Neural cell (in vitro differentiated cells): ENCODE results near the gene SLC25A29. TPM values are rescaled to one million over a fixed set of nuclear protein-coding genes. Genes with fewer than 3 reads are reported as not detected.

Experiments used
- H2AFZ ChIP-seq: fragments of 200-600, 300-800 bp; sonication (generic), shearing (Covaris generic); 2 replicates; pipeline ENCODE4 v1.6.0; 2014; ENCODE audit warnings: low read depth, mild to moderate bottlenecking, antibody characterized with exemption, low read length, moderate library complexity
- H3F3A ChIP-seq: fragments of 200-600 bp; shearing (Covaris generic); 2 replicates; pipeline ENCODE4 v1.6.1; 2016; ENCODE audit warnings: mild to moderate bottlenecking, moderate library complexity, mixed read lengths, antibody characterized with exemption, low read length; ENCODE audit not compliant: insufficient read depth, poor library complexity, severe bottlenecking
- H3K27ac ChIP-seq: fragments of 200-600, 300-800 bp; sonication (generic), shearing (Covaris generic); 2 replicates; pipeline ENCODE4 v1.5.1; 2014; ENCODE audit warnings: mild to moderate bottlenecking, low read length, moderate library complexity
- H3K27me3 ChIP-seq: fragments of 300-800, 200-600 bp; sonication (generic), shearing (Covaris generic); 2 replicates; pipeline ENCODE4 v1.6.0; 2014; ENCODE audit warnings: mild to moderate bottlenecking, low read depth, low read length, moderate library complexity; ENCODE audit not compliant: insufficient read depth
- H3K36me3 ChIP-seq: fragments of 300-800, 200-600 bp; sonication (generic), shearing (Covaris generic); 2 replicates; pipeline ENCODE4 v1.5.1; 2014; ENCODE audit warnings: mild to moderate bottlenecking, antibody characterized with exemption, low read length, moderate library complexity; ENCODE audit not compliant: insufficient read depth
- H3K4me2 ChIP-seq: fragments of 300-800, 200-600 bp; sonication (generic), shearing (Covaris generic); 2 replicates; pipeline ENCODE4 v1.6.0; 2014; ENCODE audit warnings: mild to moderate bottlenecking, low read length
- H3K4me3 ChIP-seq: fragments of 300-800, 200-600 bp; sonication (generic), shearing (Covaris generic); 2 replicates; pipeline ENCODE4 v1.5.1; 2014; ENCODE audit warnings: mild to moderate bottlenecking, low read length, moderate library complexity
- H3K79me2 ChIP-seq: fragments of 200-600 bp; shearing (Covaris generic); replicated peaks from 2 replicates; pipeline ENCODE4 v1.6.0; 2014; ENCODE audit warnings: mild to moderate bottlenecking, low read length, moderate library complexity; ENCODE audit not compliant: insufficient read depth
- H3K9ac ChIP-seq: fragments of 300-800, 200-600 bp; sonication (generic), shearing (Covaris generic); 2 replicates; pipeline ENCODE4 v1.6.1; 2016; ENCODE audit warnings: mild to moderate bottlenecking, low read length, mixed read lengths
- H3K9me2 ChIP-seq: fragments of 200-600 bp; shearing (Covaris generic); 2 replicates; pipeline ENCODE4 v1.6.1; 2016; ENCODE audit warnings: mild to moderate bottlenecking, low read length, mixed read lengths; ENCODE audit not compliant: insufficient read depth
- H3K9me3 ChIP-seq: fragments of 200-600, 300-800 bp; sonication (generic), shearing (Covaris generic); 2 replicates; pipeline ENCODE4 v1.6.1; 2016; ENCODE audit warnings: mild to moderate bottlenecking, mixed run types, low read length, moderate library complexity, mixed read lengths
- H4K20me1 ChIP-seq: fragments of 200-600 bp; shearing (Covaris generic); 2 replicates; pipeline ENCODE4 v1.6.1; 2016; ENCODE audit warnings: mild to moderate bottlenecking, mixed run types; ENCODE audit not compliant: insufficient read depth
- CTCF ChIP-seq: fragments of 450-650 bp; IDR thresholded peaks from 2 replicates; pipeline ENCODE4 v1.5.1; 2014; ENCODE audit warnings: antibody characterized with exemption, mild to moderate bottlenecking, moderate library complexity; ENCODE audit not compliant: poor library complexity, severe bottlenecking
- EP300 ChIP-seq: fragments of 450-650 bp; conservative IDR thresholded peaks from 2 replicates; pipeline ENCODE4 v1.6.1; 2014; ENCODE audit warnings: antibody characterized with exemption, mild to moderate bottlenecking, moderate library complexity; ENCODE audit not compliant: poor library complexity, severe bottlenecking
- EZH2 ChIP-seq: fragments of 200-600, 300-800 bp; shearing (Covaris generic), sonication (generic); IDR thresholded peaks from 2 replicates; pipeline ENCODE4 v1.6.1; 2014; ENCODE audit warnings: antibody characterized with exemption, low read length, borderline replicate concordance, mild to moderate bottlenecking; ENCODE audit not compliant: insufficient read depth, poor library complexity, severe bottlenecking
- MXI1 ChIP-seq: fragments of 450-650 bp; conservative IDR thresholded peaks from 2 replicates; pipeline ENCODE4 v1.6.1; 2014; ENCODE audit warnings: antibody characterized with exemption, mild to moderate bottlenecking; ENCODE audit not compliant: poor library complexity, severe bottlenecking
- POLR2AphosphoS5 ChIP-seq: IDR thresholded peaks from 2 replicates; pipeline ENCODE4 v1.6.1; 2012
- RAD21 ChIP-seq: fragments of 450-650 bp; conservative IDR thresholded peaks from 2 replicates; pipeline ENCODE4 v1.6.1; 2014; ENCODE audit warnings: antibody characterized with exemption, mild to moderate bottlenecking, moderate library complexity
- REST ChIP-seq: IDR thresholded peaks from 2 replicates; pipeline ENCODE4 v1.6.1; 2012; ENCODE audit warnings: borderline replicate concordance
- SMC3 ChIP-seq: fragments of 450-650 bp; conservative IDR thresholded peaks from 2 replicates; pipeline ENCODE4 v1.6.1; 2014; ENCODE audit warnings: antibody characterized with exemption, mild to moderate bottlenecking, moderate library complexity; ENCODE audit not compliant: poor library complexity
- TAF1 ChIP-seq: IDR thresholded peaks from 2 replicates; pipeline ENCODE4 v1.6.1; 2012; ENCODE audit warnings: low read depth
- polyA plus RNA-seq: library from polyadenylated mRNA; depleted of rRNA; stranded (reverse); fragments of >200 nt; gene quantifications from 2 replicates; pipeline ENCODE4 v1.2.3, GENCODE V29; 2014

SLC25A29 gene
- polyA plus RNA-seq, 1 donor from 2014 or later = 447 TPM

GRCh38 chr14:100348253-100348729, 42.0 kb upstream of the SLC25A29 start:
- Histone ChIP-seq H3K36me3 (no peaks in the 10 kb centered on the region), H3K4me3 (no peak overlapping the region), H3K9me2 (no peaks in the 10 kb centered on the region), H3K4me2 (no peak overlapping the region), H3K9ac (no peak overlapping the region), H3K9me3 (no peaks in the 10 kb centered on the region), H3K27ac (no peak overlapping the region), H3K79me2 (no peaks in the 10 kb centered on the region), H3K27me3 (no peaks in the 10 kb centered on the region), H2AFZ (no peak overlapping the region), H3F3A (no peaks in the 10 kb centered on the region), H4K20me1 (no peaks in the 10 kb centered on the region)
- TF ChIP-seq TAF1 (no peak), EZH2 (no peak), REST (no peak), POLR2AphosphoS5 (no peak), MXI1 (no peak), RAD21 (no peak), EP300 (no peak), CTCF (no peak), SMC3 (no peak)

- no peaks in the 10 kb centered on the region for H3F3A ChIP-seq
- TF ChIP-seq RAD21 (no peak), EZH2 (no peak), SMC3 (no peak), POLR2AphosphoS5 (no peak), MXI1 (no peak), EP300 (no peak), CTCF (no peak), REST (no peak), TAF1 (no peak)
- no peaks in the 10 kb centered on the region for H3K36me3 ChIP-seq
Measured at GRCh38 chr14:100346306-100347091, 40.3 kb upstream of the SLC25A29 start.

More at GRCh38 chr14:100346306-100347091, 40.3 kb upstream of the SLC25A29 start:
- Histone ChIP-seq H3K27me3 (no peaks in the 10 kb centered on the region), H3K79me2 (no peaks in the 10 kb centered on the region), H2AFZ (no peak overlapping the region), H3K4me3 (no peak overlapping the region), H3K9ac (no peak overlapping the region), H3K9me2 (no peaks in the 10 kb centered on the region), H4K20me1 (no peaks in the 10 kb centered on the region), H3K9me3 (no peaks in the 10 kb centered on the region), H3K4me2 (no peak overlapping the region), H3K27ac (no peak overlapping the region)
